Psoas muscle (tissue), 8 donors: ENCODE data around the gene TMC7. TPM values are rescaled to one million over a fixed set of nuclear protein-coding genes. Genes with fewer than 3 reads are reported as not detected.

ENCODE experiments used
- ATAC-seq, 4 donors: fragments of 200-7000 bp; cut with Tn5 transposase; one replicate each; pipeline ENCODE4 v1.9.1; 2020; ENCODE audit warnings: moderate library complexity in 3 of 4, mild to moderate bottlenecking in 2 of 4
- DNase-seq, 2 donors: peaks; one replicate each; pipeline ENCODE4 v3.0.0-alpha.2; 2020
- H3K27ac ChIP-seq: fragments of 200-600 bp; one replicate; pipeline ENCODE4 v1.8.0; 2022
- H3K27me3 ChIP-seq, 3 donors: fragments of 200-600 bp in 1 of 3; one replicate each; pipeline versions ENCODE4 v1.6.1 to v1.8.0; 2013 to 2022; ENCODE audit warnings: low read length in 2 of 3, mild to moderate bottlenecking in 2 of 3, moderate library complexity in 1 of 3; ENCODE audit not compliant: insufficient read depth in 3 of 3
- H3K36me3 ChIP-seq, 2 donors: fragments of 200-600 bp in 1 of 2; one replicate each; pipeline versions ENCODE4 v1.6.1 to v1.8.0; 2013 to 2022; ENCODE audit warnings: low read depth in 1 of 2, mild to moderate bottlenecking in 1 of 2, moderate library complexity in 1 of 2; ENCODE audit not compliant: insufficient read depth in 1 of 2
- H3K4me1 ChIP-seq: fragments of 200-600 bp; one replicate; pipeline ENCODE4 v1.8.0; 2022
- H3K4me3 ChIP-seq: fragments of 200-600 bp; one replicate; pipeline ENCODE4 v1.8.0; 2022; ENCODE audit warnings: mild to moderate bottlenecking
- H3K9me3 ChIP-seq: fragments of 200-600 bp; one replicate; pipeline ENCODE4 v1.8.0; 2022
- WGBS, 3 donors: extraction: QIAGEN DNeasy Blood & Tissue Kit; methylation state at CpG; one replicate each; pipeline versions ENCODE4 v1.1.6 to v1.1.7; 2013; 5-methylcytosine and 5-hydroxymethylcytosine counted together
- intact Hi-C, 2 donors: fragments of 100-400 bp; cut with DNase I; formaldehyde crosslinking; loops; one replicate each; pipeline versions ENCODE4 v1.11.0 to v1.14.2; 2022
- polyA plus RNA-seq, 3 donors: library from polyadenylated mRNA; stranded (reverse); fragments of 200-250 nt; gene quantifications; one replicate each; pipeline ENCODE4 v1.2.3, GENCODE V29; 2013
- total RNA-seq, 4 donors: library from RNA; stranded (reverse); fragmentation: NEBNext Ultra II Directional in 2 of 4; extraction: Animal tissue kit (Norgen Biotek cat#: 25700) in 2 of 4; gene quantifications; one replicate each; pipeline versions ENCODE4 v1.2.1 to v1.2.4, GENCODE V29; 2021 to 2023
- TF ChIP-seq, protein P1 (sequence below): fragments of 200-600 bp; IDR thresholded peaks from one replicate; pipeline ENCODE4 v1.8.0; 2022; ENCODE audit warnings: antibody characterized with exemption
- donor health status: healthy with polysubstance abuse.
- donor health status: DM: no; HTN: no; CAD: no; lungs with moderate emphysema.
- donor health status: Bipolar disorder and iron deficiency.
- donor health status: healthy.
- donor health status: DM: yes; HTN: yes; CAD: no.
- donor health status: DM: no; HTN: no; CAD: no.
- donor health status: DM: no; HTN: no; CAD: no.
- donor health status: DM: yes; HTN: yes; CAD: no.

TMC7 gene
- total and polyA plus RNA-seq, 7 donors: 0.32 to 1.8 (median 0.60) TPM

DNA sequence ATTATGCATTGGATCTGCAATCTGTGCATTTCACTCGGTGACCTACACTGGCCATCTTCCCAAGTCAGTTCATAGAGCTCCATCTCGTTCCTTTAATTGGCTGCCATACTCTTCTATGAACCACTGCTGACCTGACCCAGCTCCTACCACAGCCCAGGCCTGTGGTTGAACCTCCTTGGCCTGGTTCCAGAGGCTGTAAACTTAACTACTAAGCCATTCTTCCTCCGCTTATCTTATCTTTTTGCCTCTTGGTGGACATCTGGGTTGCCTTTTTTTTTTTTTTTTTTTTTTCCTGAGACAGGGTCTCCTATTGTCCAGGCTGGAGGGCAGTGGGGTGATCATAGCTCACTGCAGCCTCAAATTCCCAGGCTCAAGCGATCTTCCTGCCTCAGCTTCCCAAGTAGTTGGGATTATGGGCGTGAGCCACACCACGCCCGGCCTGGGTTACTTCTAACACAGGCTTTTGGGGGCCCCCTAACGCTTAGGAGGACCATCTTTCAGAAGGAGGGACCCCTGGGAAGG lies 102.0 kb downstream of the TMC7 start:
- TF ChIP-seq, protein P1, sequence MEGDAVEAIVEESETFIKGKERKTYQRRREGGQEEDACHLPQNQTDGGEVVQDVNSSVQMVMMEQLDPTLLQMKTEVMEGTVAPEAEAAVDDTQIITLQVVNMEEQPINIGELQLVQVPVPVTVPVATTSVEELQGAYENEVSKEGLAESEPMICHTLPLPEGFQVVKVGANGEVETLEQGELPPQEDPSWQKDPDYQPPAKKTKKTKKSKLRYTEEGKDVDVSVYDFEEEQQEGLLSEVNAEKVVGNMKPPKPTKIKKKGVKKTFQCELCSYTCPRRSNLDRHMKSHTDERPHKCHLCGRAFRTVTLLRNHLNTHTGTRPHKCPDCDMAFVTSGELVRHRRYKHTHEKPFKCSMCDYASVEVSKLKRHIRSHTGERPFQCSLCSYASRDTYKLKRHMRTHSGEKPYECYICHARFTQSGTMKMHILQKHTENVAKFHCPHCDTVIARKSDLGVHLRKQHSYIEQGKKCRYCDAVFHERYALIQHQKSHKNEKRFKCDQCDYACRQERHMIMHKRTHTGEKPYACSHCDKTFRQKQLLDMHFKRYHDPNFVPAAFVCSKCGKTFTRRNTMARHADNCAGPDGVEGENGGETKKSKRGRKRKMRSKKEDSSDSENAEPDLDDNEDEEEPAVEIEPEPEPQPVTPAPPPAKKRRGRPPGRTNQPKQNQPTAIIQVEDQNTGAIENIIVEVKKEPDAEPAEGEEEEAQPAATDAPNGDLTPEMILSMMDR: no peak
- Histone ChIP-seq H3K27me3 (no peaks in the 10 kb centered on the region), H3K4me3 (peak overlapping the region; percentile 67), H3K4me1 (peaks cover 7% of the 10 kb centered on the region), H3K9me3 (no peaks in the 10 kb centered on the region), H3K36me3 (peaks cover 0 to 15% of the 10 kb centered on the region in 2 donors), H3K27ac (no peak overlapping the region)
- no peak for DNase-seq
- intact Hi-C loops: loop anchor here (1.0 to 5.0 kb wide), 7 partner anchors 37 to 417 kb away; no protein-coding TSS in a partner anchor
- peak in 1 of 4 donors; percentile 26 for ATAC-seq
- 40 to 51% (median 41%) methylated on average over 8 of the region's 8 CpGs for WGBS, 3 donors

DNA sequence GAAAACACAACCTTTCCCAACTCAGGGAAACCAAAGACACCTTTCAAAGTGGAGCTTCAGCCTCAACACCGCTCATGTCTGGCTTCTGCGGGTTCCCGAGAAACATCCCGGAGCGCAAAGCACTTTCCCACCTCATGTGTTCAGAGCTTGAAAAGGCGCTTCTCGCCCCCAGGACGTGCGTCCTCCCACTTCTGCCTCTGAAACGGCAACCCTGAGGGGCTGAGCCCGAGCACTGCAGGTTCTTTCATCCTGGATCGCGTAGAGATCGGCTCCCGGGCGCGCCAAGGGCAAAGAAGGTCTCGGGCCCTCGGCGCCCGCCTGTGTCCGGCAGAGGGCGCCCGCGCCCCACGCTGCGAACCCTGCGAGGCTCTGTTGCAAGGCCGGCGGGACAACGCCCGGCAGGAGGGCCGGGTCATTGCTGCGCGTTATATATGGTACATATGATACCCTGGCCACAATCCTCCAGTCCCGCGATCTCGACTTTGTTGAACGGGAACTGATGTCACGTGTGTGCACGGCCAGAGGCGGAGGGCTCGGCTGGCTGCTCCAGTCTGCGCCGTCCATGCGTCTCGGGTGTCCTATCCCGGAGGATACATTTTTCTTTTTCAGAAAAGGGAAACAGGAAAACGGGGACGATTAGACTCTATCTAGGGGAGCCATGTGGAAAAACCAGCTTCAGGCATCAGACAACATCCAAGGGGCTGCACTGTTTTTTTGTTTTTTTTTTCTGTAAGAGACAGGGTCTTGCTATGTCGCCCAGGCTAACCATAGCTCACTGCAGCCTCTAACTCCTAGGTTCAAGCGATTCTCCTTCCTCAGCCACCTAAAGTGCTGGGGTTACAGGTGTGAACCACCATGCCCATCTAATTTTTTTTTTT lies 102.8 kb downstream of the TMC7 start:
- Histone ChIP-seq H3K4me3 (peak overlapping the region; percentile 67), H3K9me3 (no peaks in the 10 kb centered on the region), H3K27me3 (no peaks in the 10 kb centered on the region), H3K36me3 (peaks cover 0 to 9% of the 10 kb centered on the region in 2 donors), H3K27ac (no peak overlapping the region), H3K4me1 (peaks cover 7% of the 10 kb centered on the region)
- DNase-seq (peak; percentile 85 to 91), ATAC-seq (peak; percentile 96 to 99 (median 98))
- TF ChIP-seq, protein P1: peak; percentile 100
- WGBS, 3 donors: 4% methylated on average over 52 of the region's 52 CpGs
- intact Hi-C loops: loop anchor here (1.0 to 5.0 kb wide), 7 partner anchors 36 to 416 kb away; no protein-coding TSS in a partner anchor

DNA sequence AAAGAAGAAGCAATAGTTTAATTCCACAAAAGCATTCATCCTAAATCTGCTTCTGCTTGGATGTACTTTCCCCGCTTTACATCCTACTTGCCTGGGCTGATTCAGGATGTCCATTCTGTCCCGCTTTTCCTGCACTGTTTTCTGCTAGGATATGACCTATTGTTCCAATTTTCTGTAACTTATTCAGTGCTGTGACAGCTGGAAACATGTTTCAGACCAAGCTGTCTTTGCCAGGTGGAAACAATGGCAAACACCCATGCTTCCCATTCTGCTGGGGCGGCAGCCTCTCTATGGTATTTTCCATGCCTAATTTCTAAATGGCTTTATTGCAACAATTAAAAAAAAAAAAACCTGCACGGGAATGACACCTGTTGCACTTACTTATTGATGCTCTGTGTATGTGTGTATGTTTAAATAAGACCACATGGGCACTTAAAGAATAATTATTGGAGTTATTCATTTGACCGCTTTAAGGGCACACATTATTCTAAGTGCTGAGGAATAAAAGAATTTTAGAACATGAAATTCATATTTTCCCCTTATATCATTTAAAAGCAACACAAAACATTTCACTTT lies 104.7 kb downstream of the TMC7 start:
- DNase-seq (no peak), ATAC-seq (no peak)
- H3K4me3 ChIP-seq: no peak overlapping the region
- H3K27ac ChIP-seq: no peak overlapping the region
- intact Hi-C loops: loop anchor here (5.0 kb wide), 3 partner anchors 34 to 414 kb away; no protein-coding TSS in a partner anchor
- peaks cover 7% of the 10 kb centered on the region for H3K4me1 ChIP-seq
- H3K36me3 ChIP-seq: no peaks in the 10 kb centered on the region
- TF ChIP-seq, protein P1: no peak
- no peaks in the 10 kb centered on the region for H3K9me3 ChIP-seq
- no peaks in the 10 kb centered on the region for H3K27me3 ChIP-seq
- WGBS, 3 donors: 57 to 65% (median 64%) methylated on average over 5 of the region's 5 CpGs

DNA sequence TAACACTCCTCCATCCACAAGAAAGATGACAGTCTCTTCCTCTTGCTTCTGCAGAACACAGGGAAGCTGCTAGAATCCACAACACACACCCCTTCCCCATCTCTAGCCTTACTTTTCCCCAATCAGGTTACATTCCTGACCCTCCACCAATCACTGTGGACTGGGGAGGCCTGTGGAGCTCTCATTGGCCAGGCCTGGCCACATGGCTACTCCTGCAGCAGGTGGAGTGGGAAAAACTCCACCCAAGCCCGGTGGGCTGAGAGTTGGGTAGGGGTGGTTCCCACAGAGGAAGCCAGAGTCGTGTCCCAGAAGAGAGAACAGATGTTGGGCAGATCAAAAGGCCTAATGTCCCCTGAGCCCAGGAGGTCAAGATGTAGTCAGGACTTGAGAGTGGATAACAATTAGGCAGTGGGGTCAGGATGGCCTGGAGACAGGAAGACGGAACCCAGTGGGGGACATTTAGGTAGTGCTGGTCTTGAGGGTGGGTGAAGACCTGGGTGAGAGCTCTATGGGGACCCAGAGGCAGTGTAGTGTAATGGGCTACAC lies 105.7 kb downstream of the TMC7 start:
- Histone ChIP-seq H3K27me3 (no peaks in the 10 kb centered on the region), H3K36me3 (no peaks in the 10 kb centered on the region), H3K4me1 (peaks cover 7% of the 10 kb centered on the region), H3K4me3 (no peak overlapping the region), H3K9me3 (no peaks in the 10 kb centered on the region), H3K27ac (no peak overlapping the region)
- 55 to 64% (median 60%) methylated on average over 3 of the region's 3 CpGs for WGBS, 3 donors
- TF ChIP-seq, protein P1: no peak
- intact Hi-C loops: loop anchor here (5.0 kb wide), 3 partner anchors 33 to 413 kb away; no protein-coding TSS in a partner anchor
- DNase-seq: no peak
- ATAC-seq: no peak
